SK-N-DZ (cell line): ENCODE results near the gene RASD1.

Experiments used
- small RNA-seq, 2 experiments: library from RNA; depleted of rRNA; stranded (forward); fragments of <200 nt; gene quantifications; one replicate each; pipeline ENCODE3, GENCODE V24; 2014

The RASD1 gene

Small RNA genes lying within 50 kb of the gene (small RNA-seq; reads per million reads assigned to genes)
- 0 reads per million in 2 experiments for gene RF00019
